ENCODE results near the gene GDPD1.

GRCh38 chr17:59310263-59310920, 90.1 kb downstream of the GDPD1 start:
- TF ChIP-seq CTCF (IDR thresholded peaks at IDR 0.05; ENCODE audit: low read depth, low read length) (no peak), EZH2phosphoT487 (IDR thresholded peaks at IDR 0.05; ENCODE audit: low read depth) (no peak)

Measured in OCI-LY3 (cell line).